ENCODE data around the gene L1CAM. TPM values are rescaled to one million over a fixed set of nuclear protein-coding genes. Genes with fewer than 3 reads are reported as not detected.

The L1CAM gene
- total and polyA plus RNA-seq, 2 experiments from 2014 or later = 0.33 to 0.69 TPM

- Histone ChIP-seq H2AFZ (no peak overlapping the region), H3K27me3 (no peaks in the 10 kb centered on the region), H3K4me2 (no peak overlapping the region), H3K9me2 (replicated peaks; ENCODE audit: insufficient read depth) (no peaks in the 10 kb centered on the region), H3K27ac (no peak overlapping the region), H4K20me1 (ENCODE audit: insufficient read depth, poor library complexity, severe bottlenecking) (no peaks in the 10 kb centered on the region), H3K4me1 (ENCODE audit: insufficient read depth) (no peaks in the 10 kb centered on the region), H3K79me2 (no peaks in the 10 kb centered on the region), H3K4me3 (no peak overlapping the region), H3K9me3 (ENCODE audit: low read depth) (no peaks in the 10 kb centered on the region), H3K36me3 (replicated peaks; ENCODE audit: insufficient read depth, low read depth) (no peaks in the 10 kb centered on the region)
- TF ChIP-seq CTCF (IDR thresholded peaks at IDR 0.05; ENCODE audit: poor library complexity) = no peak
- TF ChIP-seq EZH2 (IDR thresholded peaks at IDR 0.05; ENCODE audit: borderline replicate concordance) = no peak
- TF ChIP-seq EZH2phosphoT487 (IDR thresholded peaks at IDR 0.05; ENCODE audit: low read depth, severe bottlenecking, unreplicated experiment) = no peak
- no peak for DNase-seq (ENCODE audit: low spot score)
- 59% methylated on average over 3 of the region's 3 CpGs for WGBS (ENCODE audit: low lambda C conversion rate, missing lambda C conversion rate)
These were observed 11.9 kb downstream of the L1CAM start for GRCh38 chrX:153874085-153874365.

GRCh38 chrX:153873282-153874084 lies 12.5 kb downstream of the L1CAM start:
- Histone ChIP-seq H4K20me1 (ENCODE audit: insufficient read depth, poor library complexity, severe bottlenecking) (no peaks in the 10 kb centered on the region), H2AFZ (no peak overlapping the region), H3K27me3 (no peaks in the 10 kb centered on the region), H3K36me3 (replicated peaks; ENCODE audit: insufficient read depth, low read depth) (no peaks in the 10 kb centered on the region), H3K4me3 (no peak overlapping the region), H3K9me2 (replicated peaks; ENCODE audit: insufficient read depth) (no peaks in the 10 kb centered on the region), H3K4me1 (ENCODE audit: insufficient read depth) (no peaks in the 10 kb centered on the region), H3K9me3 (ENCODE audit: low read depth) (no peaks in the 10 kb centered on the region), H3K4me2 (no peak overlapping the region), H3K79me2 (no peaks in the 10 kb centered on the region), H3K27ac (no peak overlapping the region)
- no peak for DNase-seq (ENCODE audit: low spot score)
- no peak for TF ChIP-seq EZH2phosphoT487 (IDR thresholded peaks at IDR 0.05; ENCODE audit: low read depth, severe bottlenecking, unreplicated experiment)
- TF ChIP-seq EZH2 (IDR thresholded peaks at IDR 0.05; ENCODE audit: borderline replicate concordance) = no peak
- no peak for TF ChIP-seq CTCF (IDR thresholded peaks at IDR 0.05; ENCODE audit: poor library complexity)
- WGBS (ENCODE audit: low lambda C conversion rate, missing lambda C conversion rate) = 39% methylated on average over 7 of the region's 7 CpGs

GRCh38 chrX:153871946-153872878 lies 13.8 kb downstream of the L1CAM start:
- no peaks in the 10 kb centered on the region for H3K79me2 ChIP-seq
- H4K20me1 ChIP-seq (ENCODE audit: insufficient read depth, poor library complexity, severe bottlenecking) = no peaks in the 10 kb centered on the region
- no peaks in the 10 kb centered on the region for H3K27me3 ChIP-seq
- no peak overlapping the region for H2AFZ ChIP-seq
- WGBS (ENCODE audit: low lambda C conversion rate, missing lambda C conversion rate) = 82% methylated on average over 28 of the region's 29 CpGs
- no peak for TF ChIP-seq EZH2 (IDR thresholded peaks at IDR 0.05; ENCODE audit: borderline replicate concordance)
- TF ChIP-seq EZH2phosphoT487 (IDR thresholded peaks at IDR 0.05; ENCODE audit: low read depth, severe bottlenecking, unreplicated experiment) = no peak
- no peak for TF ChIP-seq CTCF (IDR thresholded peaks at IDR 0.05; ENCODE audit: poor library complexity)
- no peaks in the 10 kb centered on the region for H3K4me1 ChIP-seq (ENCODE audit: insufficient read depth)
- no peak overlapping the region for H3K27ac ChIP-seq
- H3K36me3 ChIP-seq (replicated peaks; ENCODE audit: insufficient read depth, low read depth) = no peaks in the 10 kb centered on the region
- no peak for DNase-seq (ENCODE audit: low spot score)
- H3K4me3 ChIP-seq = no peak overlapping the region
- no peaks in the 10 kb centered on the region for H3K9me3 ChIP-seq (ENCODE audit: low read depth)
- no peak overlapping the region for H3K4me2 ChIP-seq
- no peaks in the 10 kb centered on the region for H3K9me2 ChIP-seq (replicated peaks; ENCODE audit: insufficient read depth)
